Neural progenitor cell (in vitro differentiated cells): ENCODE results near the gene MATN4. TPM values are rescaled to one million over a fixed set of nuclear protein-coding genes. Genes with fewer than 3 reads are reported as not detected.

Experiments
- DNase-seq: peaks from one replicate; pipeline ENCODE4 v3.0.0-alpha.2; 2016; ENCODE audit warnings: low spot score
- H2AFZ ChIP-seq: fragments of 200-600 bp; sonication (generic); replicated peaks from 2 replicates; pipeline ENCODE4 v1.6.1; 2016; ENCODE audit warnings: antibody characterized with exemption
- H3F3A ChIP-seq: fragments of 200-600 bp; sonication (generic); 2 replicates; pipeline ENCODE4 v1.6.1; 2016; ENCODE audit warnings: antibody characterized with exemption, low read depth
- H3K27ac ChIP-seq: fragments of 200-600 bp; sonication (generic); 2 replicates; pipeline ENCODE4 v1.5.1; 2016; ENCODE audit warnings: mild to moderate bottlenecking
- H3K27me3 ChIP-seq: fragments of 200-600 bp; sonication (generic); 2 replicates; pipeline ENCODE4 v1.6.1; 2016; ENCODE audit warnings: mild to moderate bottlenecking, moderate library complexity
- H3K36me3 ChIP-seq: fragments of 200-600 bp; sonication (generic); 2 replicates; pipeline ENCODE4 v1.5.1; 2016
- H3K4me1 ChIP-seq: fragments of 200-600 bp; sonication (generic); 2 replicates; pipeline ENCODE4 v1.6.1; 2016; ENCODE audit warnings: mixed run types
- H3K4me2 ChIP-seq: fragments of 200-600 bp; sonication (generic); 2 replicates; pipeline ENCODE4 v1.6.1; 2016
- H3K4me3 ChIP-seq: fragments of 200-600 bp; sonication (generic); 2 replicates; pipeline ENCODE4 v1.5.1; 2016
- H3K79me2 ChIP-seq: fragments of 200-600 bp; sonication (generic); 2 replicates; pipeline ENCODE4 v1.6.1; 2016; ENCODE audit warnings: low read depth
- H3K9ac ChIP-seq: fragments of 200-600 bp; sonication (generic); 2 replicates; pipeline ENCODE4 v1.6.1; 2016
- H3K9me3 ChIP-seq: fragments of 200-600 bp; sonication (generic); 2 replicates; pipeline ENCODE4 v1.5.1; 2016; ENCODE audit warnings: low read depth
- H4K20me1 ChIP-seq: fragments of 200-600 bp; sonication (generic); 2 replicates; pipeline ENCODE4 v1.6.1; 2016; ENCODE audit warnings: low read depth
- H3K27ac Mint-ChIP-seq: 3 replicates; pipeline ENCODE4 v1.8.0; 2021; ENCODE audit warnings: mixed read lengths
- H3K27me3 Mint-ChIP-seq: 2 replicates; pipeline ENCODE4 v1.8.0; 2022; ENCODE audit warnings: low read depth, mild to moderate bottlenecking, inconsistent platforms, moderate library complexity, mixed read lengths; ENCODE audit not compliant: insufficient read depth
- H3K36me3 Mint-ChIP-seq: 3 replicates; pipeline ENCODE4 v1.8.0; 2021; ENCODE audit warnings: mixed read lengths
- H3K4me1 Mint-ChIP-seq: 3 replicates; pipeline ENCODE4 v1.8.0; 2021; ENCODE audit warnings: mixed read lengths
- H3K4me3 Mint-ChIP-seq: 3 replicates; pipeline ENCODE4 v1.8.0; 2021; ENCODE audit warnings: mild to moderate bottlenecking, moderate library complexity, mixed read lengths
- H3K9me3 Mint-ChIP-seq: 3 replicates; pipeline ENCODE4 v1.8.0; 2020; ENCODE audit warnings: mixed read lengths
- CTCF ChIP-seq: fragments of 200-600 bp; sonication (generic); IDR thresholded peaks from 2 replicates; pipeline ENCODE4 v1.5.1; 2017; ENCODE audit warnings: antibody characterized with exemption, mild to moderate bottlenecking
- EZH2 ChIP-seq: fragments of 200-600 bp; sonication (generic); IDR thresholded peaks from 2 replicates; pipeline ENCODE4 v1.6.1; 2017; ENCODE audit warnings: antibody characterized with exemption, mild to moderate bottlenecking, moderate library complexity
- EZH2phosphoT487 ChIP-seq: fragments of 200-600 bp; sonication (generic); IDR thresholded peaks from 2 replicates; pipeline ENCODE4 v1.6.1; 2017; ENCODE audit warnings: antibody characterized with exemption
- total RNA-seq: library from RNA; depleted of rRNA; stranded (reverse); fragments of >200 nt; gene quantifications from 2 replicates; pipeline ENCODE4 v1.2.3, GENCODE V29; 2015; ENCODE audit warnings: low replicate concordance

MATN4 gene
- total RNA-seq, 1 donor from 2014 or later, result not detected

DNA sequence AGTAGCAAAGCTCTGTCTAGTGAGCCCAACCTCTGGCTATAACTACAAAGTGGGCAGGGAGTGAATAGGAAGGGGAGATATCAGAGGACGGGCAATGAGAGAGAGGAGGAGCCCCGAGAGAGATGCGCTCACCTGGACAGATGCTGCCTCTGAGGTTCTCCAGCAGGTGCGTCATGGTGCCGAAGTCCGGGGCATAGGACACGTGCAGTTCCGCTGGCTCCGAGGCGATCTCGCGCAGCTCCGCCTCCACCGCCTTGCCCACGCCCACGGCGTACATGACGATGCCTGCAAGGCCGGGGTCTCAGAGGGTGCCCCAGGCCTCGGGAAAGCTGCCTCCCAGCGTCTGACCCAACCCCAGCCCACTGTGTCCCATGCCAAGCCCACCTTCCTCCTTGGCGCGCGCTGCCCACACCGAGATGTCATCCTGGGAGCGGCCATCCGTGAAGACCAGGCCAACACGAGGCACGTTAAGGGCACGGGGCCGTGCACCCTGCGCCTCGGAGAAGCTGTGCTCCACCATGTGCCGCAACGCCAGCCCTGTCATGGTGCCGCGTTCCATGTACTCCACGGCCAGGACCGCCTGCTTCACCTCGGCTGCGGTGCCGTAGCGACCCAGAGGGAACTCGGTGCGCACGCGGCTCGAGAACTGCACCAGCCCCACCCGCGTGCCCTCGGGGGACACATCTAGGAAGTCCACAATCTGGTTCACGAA lies 10.2 kb downstream of the MATN4 start:
- DNase-seq, result no peak
- H3K27me3 ChIP-seq, result peaks cover 22% of the 10 kb centered on the region
- Mint-ChIP-seq H3K4me1 (peaks cover 2% of the 10 kb centered on the region), H3K27me3 (no peaks in the 10 kb centered on the region), H3K27ac (no peak overlapping the region), H3K4me3 (no peak overlapping the region), H3K36me3 (no peaks in the 10 kb centered on the region), H3K9me3 (peaks cover 15% of the 10 kb centered on the region)
- no peaks in the 10 kb centered on the region for H3K79me2 ChIP-seq
- peaks cover 8% of the 10 kb centered on the region for H3F3A ChIP-seq
- no peak overlapping the region for H3K27ac ChIP-seq
- H3K36me3 ChIP-seq, result no peaks in the 10 kb centered on the region
- no peaks in the 10 kb centered on the region for H3K4me1 ChIP-seq
- no peak overlapping the region for H3K4me2 ChIP-seq
- no peak for TF ChIP-seq EZH2phosphoT487
- TF ChIP-seq EZH2, result no peak
- TF ChIP-seq CTCF, result no peak
- H3K9me3 ChIP-seq, result peaks cover 10% of the 10 kb centered on the region
- H4K20me1 ChIP-seq, result no peaks in the 10 kb centered on the region
- no peak overlapping the region for H3K4me3 ChIP-seq
- no peak overlapping the region for H3K9ac ChIP-seq
- H2AFZ ChIP-seq, result no peak overlapping the region

- H3K9ac ChIP-seq, result no peak overlapping the region
- Mint-ChIP-seq H3K27me3 (peaks cover 8% of the 10 kb centered on the region), H3K4me1 (peaks cover 12% of the 10 kb centered on the region), H3K9me3 (peaks cover 15% of the 10 kb centered on the region), H3K4me3 (no peak overlapping the region), H3K36me3 (no peaks in the 10 kb centered on the region), H3K27ac (no peak overlapping the region)
- no peaks in the 10 kb centered on the region for H3K79me2 ChIP-seq
- DNase-seq, result no peak
- H2AFZ ChIP-seq, result no peak overlapping the region
- H3K27ac ChIP-seq, result no peak overlapping the region
- peaks cover 19% of the 10 kb centered on the region for H3F3A ChIP-seq
- H3K4me1 ChIP-seq, result no peaks in the 10 kb centered on the region
- H3K4me2 ChIP-seq, result no peak overlapping the region
- H3K27me3 ChIP-seq, result peaks cover 45% of the 10 kb centered on the region
- H3K9me3 ChIP-seq, result peaks cover 10% of the 10 kb centered on the region
- H3K4me3 ChIP-seq, result no peak overlapping the region
- H3K36me3 ChIP-seq, result no peaks in the 10 kb centered on the region
- no peaks in the 10 kb centered on the region for H4K20me1 ChIP-seq
- TF ChIP-seq EZH2 (no peak), EZH2phosphoT487 (no peak), CTCF (no peak)
These were observed 13.4 kb downstream of the MATN4 start for GRCh38 chr20:45294659-45295058.

- Mint-ChIP-seq H3K4me1 (peaks cover 12% of the 10 kb centered on the region), H3K36me3 (no peaks in the 10 kb centered on the region), H3K9me3 (peaks cover 15% of the 10 kb centered on the region), H3K4me3 (peak overlapping the region; percentile 82), H3K27me3 (peaks cover 11% of the 10 kb centered on the region), H3K27ac (no peak overlapping the region)
- no peak overlapping the region for H3K4me3 ChIP-seq
- no peak overlapping the region for H3K9ac ChIP-seq
- no peaks in the 10 kb centered on the region for H3K36me3 ChIP-seq
- H3K9me3 ChIP-seq, result peaks cover 10% of the 10 kb centered on the region
- H3K4me1 ChIP-seq, result no peaks in the 10 kb centered on the region
- TF ChIP-seq EZH2 (no peak), CTCF (no peak), EZH2phosphoT487 (no peak)
- H3K4me2 ChIP-seq, result no peak overlapping the region
- no peaks in the 10 kb centered on the region for H4K20me1 ChIP-seq
- no peak overlapping the region for H2AFZ ChIP-seq
- peaks cover 19% of the 10 kb centered on the region for H3F3A ChIP-seq
- no peak overlapping the region for H3K27ac ChIP-seq
- no peaks in the 10 kb centered on the region for H3K79me2 ChIP-seq
- H3K27me3 ChIP-seq, result peaks cover 45% of the 10 kb centered on the region
- no peak for DNase-seq
These were observed 14.1 kb downstream of the MATN4 start for GRCh38 chr20:45294003-45294368.
